Upper lobe of right lung (tissue), 1 donor: ENCODE results near the gene CYFIP1. TPM values are rescaled to one million over a fixed set of nuclear protein-coding genes. Genes with fewer than 3 reads are reported as not detected.

Source experiments
- ATAC-seq: fragments of 200-7000 bp; cut with Tn5 transposase; one replicate; pipeline ENCODE4 v1.9.1; 2020; ENCODE audit warnings: mild to moderate bottlenecking, moderate library complexity
- DNase-seq: peaks from one replicate; pipeline ENCODE4 v3.0.0-alpha.2; 2020
- H3K27ac ChIP-seq: fragments of 200-600 bp; one replicate; pipeline ENCODE4 v1.8.0; 2022
- H3K27me3 ChIP-seq: fragments of 200-600 bp; one replicate; pipeline ENCODE4 v1.8.0; 2022; ENCODE audit warnings: mild to moderate bottlenecking
- H3K36me3 ChIP-seq: fragments of 200-600 bp; one replicate; pipeline ENCODE4 v1.8.0; 2022
- H3K4me1 ChIP-seq: fragments of 200-600 bp; one replicate; pipeline ENCODE4 v1.8.0; 2022
- H3K4me3 ChIP-seq: fragments of 200-600 bp; one replicate; pipeline ENCODE4 v1.8.0; 2022; ENCODE audit warnings: mild to moderate bottlenecking
- H3K9me3 ChIP-seq: fragments of 200-600 bp; one replicate; pipeline ENCODE4 v1.8.0; 2022
- CTCF ChIP-seq: fragments of 200-600 bp; IDR thresholded peaks from one replicate; pipeline ENCODE4 v1.8.0; 2022; ENCODE audit warnings: antibody characterized with exemption
- intact Hi-C: fragments of 100-400 bp; cut with DNase I; formaldehyde crosslinking; loops from one replicate; pipeline ENCODE4 v1.11.0; 2022
- total RNA-seq: library from RNA; stranded (reverse); fragmentation: NEBNext Ultra II Directional; extraction: Animal tissue kit (Norgen Biotek cat#: 25700); gene quantifications from one replicate; pipeline ENCODE4 v1.2.1, GENCODE V29; 2021
- donor health status: DM: no; HTN: yes; CAD: no; lungs with severe emphysema.

CYFIP1 gene
- total RNA-seq, 1 donor from 2014 or later, result 139 TPM

GRCh38 chr15:22927761-22928160 lies 52.4 kb downstream of the CYFIP1 start:
- no peak overlapping the region for H3K4me3 ChIP-seq
- DNase-seq (no peak), ATAC-seq (no peak)
- H3K27ac ChIP-seq, result no peak overlapping the region
- H3K9me3 ChIP-seq, result no peaks in the 10 kb centered on the region
- H3K27me3 ChIP-seq, result no peaks in the 10 kb centered on the region
- no peak for TF ChIP-seq CTCF
- intact Hi-C loops, result no loop called here
- H3K4me1 ChIP-seq, result no peaks in the 10 kb centered on the region
- H3K36me3 ChIP-seq, result peaks cover 69% of the 10 kb centered on the region

- DNase-seq (no peak), ATAC-seq (no peak)
- peaks cover 66% of the 10 kb centered on the region for H3K36me3 ChIP-seq
- no peaks in the 10 kb centered on the region for H3K4me1 ChIP-seq
- no peak overlapping the region for H3K27ac ChIP-seq
- H3K4me3 ChIP-seq, result no peak overlapping the region
- no peak for TF ChIP-seq CTCF
- no peaks in the 10 kb centered on the region for H3K27me3 ChIP-seq
- intact Hi-C loops, result no loop called here
- no peaks in the 10 kb centered on the region for H3K9me3 ChIP-seq
These were observed 54.3 kb downstream of the CYFIP1 start for GRCh38 chr15:22925875-22926274.

GRCh38 chr15:22922003-22922402 lies 58.2 kb downstream of the CYFIP1 start:
- no peak for DNase-seq
- H3K4me1 ChIP-seq, result no peaks in the 10 kb centered on the region
- peaks cover 76% of the 10 kb centered on the region for H3K36me3 ChIP-seq
- no peak overlapping the region for H3K27ac ChIP-seq
- TF ChIP-seq CTCF, result no peak
- H3K27me3 ChIP-seq, result no peaks in the 10 kb centered on the region
- intact Hi-C loops, result no loop called here
- ATAC-seq, result no peak
- no peaks in the 10 kb centered on the region for H3K9me3 ChIP-seq
- no peak overlapping the region for H3K4me3 ChIP-seq

GRCh38 chr15:22919171-22919570 lies 61.0 kb downstream of the CYFIP1 start:
- no peak for TF ChIP-seq CTCF
- intact Hi-C loops, result loop anchor here (10.0 kb wide), 1 partner anchor 86 kb away; no protein-coding TSS in a partner anchor
- ATAC-seq (no peak), DNase-seq (no peak)
- H3K4me1 ChIP-seq, result no peaks in the 10 kb centered on the region
- H3K36me3 ChIP-seq, result peaks cover 83% of the 10 kb centered on the region
- H3K27me3 ChIP-seq, result no peaks in the 10 kb centered on the region
- no peak overlapping the region for H3K4me3 ChIP-seq
- no peaks in the 10 kb centered on the region for H3K9me3 ChIP-seq
- no peak overlapping the region for H3K27ac ChIP-seq

- DNase-seq (no peak), ATAC-seq (no peak)
- no peak for TF ChIP-seq CTCF
- Histone ChIP-seq H3K27ac (no peak overlapping the region), H3K27me3 (no peaks in the 10 kb centered on the region), H3K9me3 (no peaks in the 10 kb centered on the region), H3K4me1 (no peaks in the 10 kb centered on the region), H3K36me3 (peaks cover 84% of the 10 kb centered on the region), H3K4me3 (no peak overlapping the region)
- intact Hi-C loops, result loop anchor here (10.0 kb wide), 1 partner anchor 86 kb away; no protein-coding TSS in a partner anchor
These were observed 61.5 kb downstream of the CYFIP1 start for GRCh38 chr15:22918596-22919140.

GRCh38 chr15:22918056-22918455 lies 62.1 kb downstream of the CYFIP1 start:
- Histone ChIP-seq H3K27me3 (no peaks in the 10 kb centered on the region), H3K27ac (no peak overlapping the region), H3K36me3 (peaks cover 80% of the 10 kb centered on the region), H3K9me3 (no peaks in the 10 kb centered on the region), H3K4me1 (no peaks in the 10 kb centered on the region), H3K4me3 (no peak overlapping the region)
- no peak for TF ChIP-seq CTCF
- intact Hi-C loops, result loop anchor here (10.0 kb wide), 1 partner anchor 87 kb away; no protein-coding TSS in a partner anchor
- DNase-seq, result no peak
- no peak for ATAC-seq
